ENCODE results near the gene FAM222B. TPM values are rescaled to one million over a fixed set of nuclear protein-coding genes. Genes with fewer than 3 reads are reported as not detected.

Gene FAM222B
- total and polyA plus RNA-seq, 8 donors = 16.5 to 25.4 (median 19.6) TPM

GRCh38 chr17:28741358-28742349, 100.9 kb downstream of the FAM222B start:
- no peak for ATAC-seq
- peaks cover 17 to 46% of the 10 kb centered on the region in 2 donors for H3K4me1 ChIP-seq
- peak overlapping the region in 1 of 2 donors; percentile 94 for H3K27ac ChIP-seq

GRCh38 chr17:28740406-28741357, 101.9 kb downstream of the FAM222B start:
- intact Hi-C loops (cut with DNase I) = no loop called here

More at GRCh38 chr17:28741358-28742349, 100.9 kb downstream of the FAM222B start:
- DNase-seq = no peak
- Histone ChIP-seq H3K36me3 (peaks cover 0 to 4% of the 10 kb centered on the region in 2 donors), H3K9me3 (no peaks in the 10 kb centered on the region), H3K4me3 (no peak overlapping the region), H3K27me3 (peaks cover 0 to 22% of the 10 kb centered on the region in 2 donors)
- intact Hi-C loops (cut with DNase I) = no loop called here
- no peak for TF ChIP-seq CTCF (IDR thresholded peaks at IDR 0.05)

DNA sequence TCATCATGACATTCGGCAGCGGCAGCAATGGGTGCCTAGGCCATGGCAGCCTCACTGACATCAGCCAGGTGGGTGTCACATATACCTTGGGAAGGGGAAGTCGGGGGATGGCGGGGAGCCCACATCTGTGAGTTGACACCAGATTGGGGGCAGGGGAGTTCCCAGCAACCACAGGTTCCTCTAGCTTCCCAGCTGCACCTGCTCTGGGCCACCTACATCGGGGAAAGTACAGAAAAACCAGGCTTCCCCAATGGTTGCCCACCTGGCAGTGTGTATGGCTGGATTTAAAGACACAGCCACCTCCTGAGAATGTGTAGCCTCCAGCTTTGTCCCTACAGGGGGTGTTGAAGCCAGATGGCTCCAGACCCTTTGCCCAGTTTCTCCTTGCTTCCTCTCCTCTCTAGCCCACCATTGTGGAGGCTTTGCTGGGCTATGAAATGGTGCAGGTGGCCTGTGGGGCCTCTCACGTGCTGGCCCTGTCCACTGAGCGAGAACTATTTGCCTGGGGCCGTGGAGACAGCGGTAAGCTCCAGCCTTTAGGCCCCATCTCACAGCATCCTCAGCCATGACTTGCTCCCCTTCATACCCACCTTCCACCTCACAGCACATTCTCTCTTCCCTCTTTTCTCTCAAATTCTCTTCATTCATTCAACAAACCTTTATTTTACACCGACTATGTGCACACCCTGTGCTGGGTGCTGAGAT, 103.8 kb downstream of the FAM222B start:
- Histone ChIP-seq H3K4me1 (peaks cover 5 to 21% of the 10 kb centered on the region in 2 donors), H3K36me3 (peaks cover 0 to 4% of the 10 kb centered on the region in 2 donors), H3K4me3 (no peak overlapping the region), H3K27ac (no peak overlapping the region), H3K27me3 (no peaks in the 10 kb centered on the region), H3K9me3 (no peaks in the 10 kb centered on the region)
- DNase-seq (no peak), ATAC-seq (no peak)
- intact Hi-C loops (cut with DNase I) = no loop called here
- TF ChIP-seq CTCF (IDR thresholded peaks at IDR 0.05) = no peak

More at GRCh38 chr17:28740406-28741357, 101.9 kb downstream of the FAM222B start:
- DNase-seq = no peak
- TF ChIP-seq CTCF (IDR thresholded peaks at IDR 0.05) = no peak
- Histone ChIP-seq H3K36me3 (peaks cover 0 to 4% of the 10 kb centered on the region in 2 donors), H3K4me1 (peaks cover 7 to 36% of the 10 kb centered on the region in 2 donors), H3K27me3 (peaks cover 0 to 16% of the 10 kb centered on the region in 2 donors), H3K27ac (no peak overlapping the region), H3K4me3 (no peak overlapping the region), H3K9me3 (no peaks in the 10 kb centered on the region)
- ATAC-seq = no peak

DNA sequence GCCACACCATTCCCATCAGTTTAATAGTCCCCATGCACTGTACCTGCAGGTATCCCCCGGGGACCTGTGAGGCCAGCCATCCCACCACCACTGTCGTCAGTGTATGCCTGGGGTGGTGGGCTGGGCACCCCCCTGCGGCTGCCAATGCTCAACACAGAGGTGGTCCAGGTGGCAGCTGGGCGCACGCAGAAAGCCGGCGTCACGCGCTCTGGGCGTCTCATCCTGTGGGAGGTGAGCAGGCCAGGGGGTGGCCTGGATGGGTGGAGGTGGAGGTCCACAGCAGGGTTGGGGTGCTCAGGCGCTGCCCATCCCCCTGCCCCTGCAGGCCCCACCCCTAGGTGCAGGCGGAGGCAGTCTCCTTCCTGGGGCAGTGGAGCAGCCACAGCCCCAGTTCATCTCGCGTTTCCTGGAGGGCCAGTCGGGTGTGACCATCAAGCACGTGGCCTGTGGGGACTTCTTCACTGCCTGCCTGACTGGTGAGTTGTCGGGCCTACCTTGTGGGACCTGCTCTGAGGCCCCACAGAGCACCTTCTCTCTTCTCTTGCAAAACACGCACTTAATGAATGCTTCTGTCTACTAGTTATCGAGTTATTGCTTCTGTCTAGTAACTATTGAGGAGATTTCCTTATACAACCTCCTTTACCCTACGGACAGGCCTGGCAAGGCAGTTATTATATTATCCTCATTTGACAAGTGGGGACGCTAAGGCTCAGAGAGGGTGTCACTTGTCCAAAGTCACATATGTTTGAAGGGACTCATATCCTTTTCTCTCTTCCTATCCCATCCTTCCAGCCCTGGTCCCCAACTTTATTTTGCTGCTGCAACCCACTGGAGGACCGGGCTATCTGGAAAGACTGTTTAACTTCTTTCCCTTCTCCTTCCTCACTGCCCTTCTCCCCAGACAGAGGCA, 104.6 kb downstream of the FAM222B start:
- TF ChIP-seq CTCF (IDR thresholded peaks at IDR 0.05) = no peak
- intact Hi-C loops (cut with DNase I) = no loop called here
- no peak for DNase-seq
- Histone ChIP-seq H3K27me3 (no peaks in the 10 kb centered on the region), H3K9me3 (no peaks in the 10 kb centered on the region), H3K27ac (no peak overlapping the region), H3K36me3 (peaks cover 0 to 4% of the 10 kb centered on the region in 2 donors), H3K4me1 (peaks cover 0 to 16% of the 10 kb centered on the region in 2 donors), H3K4me3 (no peak overlapping the region)
- ATAC-seq = no peak
